WI38 (cell line): ENCODE results near the gene KIF1A.

ENCODE experiments used
- H3K4me3 ChIP-seq: 2 replicates; pipeline ENCODE4 v1.5.1; 2011; ENCODE audit warnings: low read depth, mild to moderate bottlenecking, control low read depth, low read length
- CTCF ChIP-seq: IDR thresholded peaks from 2 replicates; pipeline ENCODE4 v1.5.1; 2012; ENCODE audit warnings: low read depth, mild to moderate bottlenecking, control low read depth, low read length

Gene KIF1A

GRCh38 chr2:240823449-240824336 is 3.7 kb upstream of the KIF1A start:
- no peak overlapping the region for H3K4me3 ChIP-seq
- no peak for TF ChIP-seq CTCF

- TF ChIP-seq CTCF, result no peak
- no peak overlapping the region for H3K4me3 ChIP-seq
Measured at GRCh38 chr2:240822280-240822847, 2.3 kb upstream of the KIF1A start.

GRCh38 chr2:240821429-240821778 is 1.4 kb upstream of the KIF1A start:
- TF ChIP-seq CTCF, result no peak
- no peak overlapping the region for H3K4me3 ChIP-seq

- no peak overlapping the region for H3K4me3 ChIP-seq
- TF ChIP-seq CTCF, result no peak
Measured at GRCh38 chr2:240820607-240821428, 799 bp upstream of the KIF1A start.

GRCh38 chr2:240819126-240819857 is 727 bp downstream of the KIF1A start:
- H3K4me3 ChIP-seq, result no peak overlapping the region

More at GRCh38 chr2:240819126-240819857, 727 bp downstream of the KIF1A start:
- TF ChIP-seq CTCF, result no peak
